ENCODE data around the gene PLCB1. TPM values are rescaled to one million over a fixed set of nuclear protein-coding genes. Genes with fewer than 3 reads are reported as not detected.
A peak's percentile ranks its signal among the peaks of the same experiment; 100 is the strongest.

The PLCB1 gene
- total RNA-seq, 2 donors from 2014 or later = 8.5 to 10.9 TPM

GRCh38 chr20:8870652-8871051 lies 738.6 kb downstream of the PLCB1 start:
- ATAC-seq = no peak
- intact Hi-C loops (cut with DNase I, micrococcal nuclease) = no loop called here
- DNase-seq = no peak

GRCh38 chr20:8874437-8874836 lies 742.4 kb downstream of the PLCB1 start:
- DNase-seq (no peak), ATAC-seq (no peak)

GRCh38 chr20:8875586-8875985 lies 743.5 kb downstream of the PLCB1 start:
- DNase-seq (no peak), ATAC-seq (no peak)
- intact Hi-C loops (cut with DNase I, micrococcal nuclease) = no loop called here

More at GRCh38 chr20:8874437-8874836, 742.4 kb downstream of the PLCB1 start:
- intact Hi-C loops (cut with DNase I, micrococcal nuclease) = no loop called here

GRCh38 chr20:8876366-8876765 lies 744.3 kb downstream of the PLCB1 start:
- intact Hi-C loops (cut with DNase I, micrococcal nuclease) = no loop called here
- no peak for DNase-seq
- peak; percentile 97 for ATAC-seq

GRCh38 chr20:8877294-8877693 lies 745.2 kb downstream of the PLCB1 start:
- intact Hi-C loops (cut with DNase I, micrococcal nuclease) = no loop called here
- DNase-seq (no peak), ATAC-seq (no peak)

GRCh38 chr20:8879669-8880068 lies 747.6 kb downstream of the PLCB1 start:
- intact Hi-C loops (cut with DNase I, micrococcal nuclease) = no loop called here
- ATAC-seq (no peak), DNase-seq (no peak)

GRCh38 chr20:8880085-8880853 lies 748.2 kb downstream of the PLCB1 start:
- intact Hi-C loops (cut with DNase I, micrococcal nuclease) = no loop called here
- ATAC-seq (no peak), DNase-seq (no peak)

- intact Hi-C loops (cut with DNase I, micrococcal nuclease) = no loop called here
- DNase-seq (no peak), ATAC-seq (no peak)
Observed at GRCh38 chr20:8891039-8891438, 759.0 kb downstream of the PLCB1 start.

GRCh38 chr20:8895472-8895871 lies 763.4 kb downstream of the PLCB1 start:
- DNase-seq = no peak
- no peak for ATAC-seq
- intact Hi-C loops (cut with DNase I, micrococcal nuclease) = no loop called here

GRCh38 chr20:8898823-8899222 lies 766.8 kb downstream of the PLCB1 start:
- DNase-seq = no peak
- no peak for ATAC-seq
- intact Hi-C loops (cut with DNase I, micrococcal nuclease) = no loop called here

- no peak for ATAC-seq
- DNase-seq = no peak
Observed at GRCh38 chr20:8901237-8902025, 769.4 kb downstream of the PLCB1 start.

GRCh38 chr20:8903655-8904605 lies 771.9 kb downstream of the PLCB1 start:
- DNase-seq (no peak), ATAC-seq (peak; percentile 67)
- intact Hi-C loops (cut with DNase I, micrococcal nuclease) = no loop called here

More at GRCh38 chr20:8901237-8902025, 769.4 kb downstream of the PLCB1 start:
- intact Hi-C loops (cut with DNase I, micrococcal nuclease) = no loop called here

- intact Hi-C loops (cut with DNase I, micrococcal nuclease) = no loop called here
- no peak for ATAC-seq
- DNase-seq = no peak
Observed at GRCh38 chr20:8909596-8909995, 777.5 kb downstream of the PLCB1 start.

- intact Hi-C loops (cut with DNase I, micrococcal nuclease) = no loop called here
- ATAC-seq (no peak), DNase-seq (no peak)
Observed at GRCh38 chr20:8912096-8912495, 780.0 kb downstream of the PLCB1 start.

GRCh38 chr20:8912731-8913130 lies 780.7 kb downstream of the PLCB1 start:
- intact Hi-C loops (cut with DNase I, micrococcal nuclease) = no loop called here
- DNase-seq (no peak), ATAC-seq (no peak)

- DNase-seq (no peak), ATAC-seq (no peak)
- intact Hi-C loops (cut with DNase I, micrococcal nuclease) = no loop called here
Observed at GRCh38 chr20:8913456-8913855, 781.4 kb downstream of the PLCB1 start.

- intact Hi-C loops (cut with DNase I, micrococcal nuclease) = no loop called here
- no peak for ATAC-seq
- no peak for DNase-seq
Observed at GRCh38 chr20:8914421-8914820, 782.4 kb downstream of the PLCB1 start.

GRCh38 chr20:8917084-8917483 lies 785.0 kb downstream of the PLCB1 start:
- intact Hi-C loops (cut with DNase I, micrococcal nuclease) = no loop called here
- DNase-seq (no peak), ATAC-seq (no peak)

GRCh38 chr20:8918145-8918544 lies 786.1 kb downstream of the PLCB1 start:
- DNase-seq (no peak), ATAC-seq (no peak)
- intact Hi-C loops (cut with DNase I, micrococcal nuclease) = no loop called here
